B cell (primary cell): ENCODE data around the gene WNT1. TPM values are rescaled to one million over a fixed set of nuclear protein-coding genes. Genes with fewer than 3 reads are reported as not detected.

Source experiments
- ATAC-seq: fragments of 200-7000 bp; cut with Tn5 transposase; one replicate; pipeline ENCODE4 v1.10.0; 2021; ENCODE audit warnings: low read depth, mild to moderate bottlenecking, moderate number of reproducible peaks, moderate library complexity
- CTCF ChIA-PET: fragments of 350-600 bp; sonication (Branson Sonifier 250); formaldehyde crosslinking; loops from one replicate; lab custom pipeline; 2021; ENCODE audit warnings: antibody characterized with exemption, inconsistent platforms; lab: Charles Lee
- POLR2A ChIA-PET: fragments of 350-600 bp; sonication (Branson Sonifier 250); formaldehyde crosslinking; loops from one replicate; lab custom pipeline; 2021; ENCODE audit warnings: antibody characterized with exemption; lab: Charles Lee
- DNase-seq: peaks from one replicate; pipeline ENCODE4 v3.0.0; 2013
- H2AFZ ChIP-seq: 2 replicates; pipeline ENCODE4 v1.6.1; 2012; ENCODE audit warnings: mild to moderate bottlenecking, low read depth, low read length; ENCODE audit not compliant: insufficient read depth, poor library complexity, severe bottlenecking
- H3K27ac ChIP-seq, 2 donors: 1 replicate in 1 of 2; 2 replicates in 1 of 2; pipeline ENCODE4 v1.5.1; 2012 to 2013; ENCODE audit warnings: low read length in 2 of 2, mild to moderate bottlenecking in 2 of 2, moderate library complexity in 1 of 2
- H3K27me3 ChIP-seq, 4 experiments: fragments of 200-600 bp in 1 of 4; sonication (generic) in 1 of 4; replicated peaks in 1 of 4; 1 replicate in 2 of 4; 2 replicates in 2 of 4; pipeline versions ENCODE4 v1.6.1 to v1.7.0; 2013 to 2016; ENCODE audit warnings: low read length in 3 of 4, mild to moderate bottlenecking in 2 of 4, mixed read lengths in 1 of 4, moderate library complexity in 1 of 4; ENCODE audit not compliant: insufficient read depth in 4 of 4, control insufficient read depth in 3 of 4; ENCODE audit errors: control extremely low read depth in 1 of 4
- H3K36me3 ChIP-seq, 2 experiments: replicated peaks in 1 of 2; 1 replicate in 1 of 2; 2 replicates in 1 of 2; pipeline versions ENCODE4 v1.6.1 to v1.7.1; 2013; ENCODE audit warnings: low read length in 1 of 2; ENCODE audit not compliant: insufficient read depth in 2 of 2, control insufficient read depth in 1 of 2; ENCODE audit errors: control extremely low read depth in 1 of 2, extremely low read depth in 1 of 2
- H3K4me1 ChIP-seq, 2 donors: fragments of 200-600 bp in 1 of 2; sonication (generic) in 1 of 2; 1 replicate in 1 of 2; 2 replicates in 1 of 2; pipeline versions ENCODE4 v1.5.1 to v1.6.1; 2013 to 2017; ENCODE audit warnings: low read length in 2 of 2; ENCODE audit not compliant: control insufficient read depth in 2 of 2, insufficient read depth in 2 of 2
- H3K4me2 ChIP-seq: replicated peaks from 2 replicates; pipeline ENCODE3; 2012; ENCODE audit warnings: mild to moderate bottlenecking, low read depth, low read length; ENCODE audit not compliant: poor library complexity, severe bottlenecking
- H3K4me3 ChIP-seq, 5 experiments: fragments of 200-600 bp in 1 of 5; sonication (generic) in 1 of 5; 1 replicate in 3 of 5; 2 replicates in 2 of 5; pipeline versions ENCODE4 v1.5.1 to v1.7.0; 2011 to 2016; ENCODE audit warnings: low read length in 4 of 5, mild to moderate bottlenecking in 4 of 5, low read depth in 2 of 5, control low read depth in 1 of 5, moderate library complexity in 1 of 5; ENCODE audit not compliant: insufficient read depth in 1 of 5; ENCODE audit errors: control extremely low read depth in 1 of 5, extremely low read depth in 1 of 5
- H3K79me2 ChIP-seq: fragments of 200-600 bp; sonication (generic); one replicate; pipeline ENCODE4 v1.6.0; 2016; ENCODE audit warnings: low read length; ENCODE audit not compliant: control insufficient read depth, insufficient read depth
- H3K9ac ChIP-seq: fragments of 200-600 bp; sonication (generic); 2 replicates; pipeline ENCODE4 v1.6.1; 2017; ENCODE audit warnings: mild to moderate bottlenecking, low read length, moderate library complexity
- H3K9me3 ChIP-seq, 3 donors: one replicate each; pipeline versions ENCODE4 v1.6.1 to v1.7.1; 2013; ENCODE audit warnings: low read length in 2 of 3; ENCODE audit not compliant: control insufficient read depth in 2 of 3, insufficient read depth in 1 of 3; ENCODE audit errors: control extremely low read depth in 1 of 3
- H4K20me1 ChIP-seq: 2 replicates; pipeline ENCODE4 v1.6.0; 2012; ENCODE audit warnings: mild to moderate bottlenecking, low read length; ENCODE audit not compliant: insufficient read depth, control insufficient read depth, poor library complexity, severe bottlenecking
- H3K27ac Mint-ChIP-seq: one replicate; pipeline ENCODE4 v1.8.0; 2021; ENCODE audit warnings: mixed read lengths
- H3K27me3 Mint-ChIP-seq: one replicate; pipeline ENCODE4 v1.8.0; 2021; ENCODE audit warnings: mixed read lengths
- H3K4me1 Mint-ChIP-seq: one replicate; pipeline ENCODE4 v1.8.0; 2021; ENCODE audit warnings: mixed read lengths
- H3K4me3 Mint-ChIP-seq: one replicate; pipeline ENCODE4 v1.8.0; 2021; ENCODE audit warnings: mixed read lengths
- H3K9me3 Mint-ChIP-seq: one replicate; pipeline ENCODE4 v1.8.0; 2022; ENCODE audit warnings: mixed read lengths; ENCODE audit not compliant: insufficient read depth
- CTCF ChIP-seq: fragments of 200-600 bp; IDR thresholded peaks from one replicate; pipeline ENCODE4 v1.8.0; 2022; ENCODE audit warnings: antibody characterized with exemption, mild to moderate bottlenecking
- EZH2 ChIP-seq: IDR thresholded peaks from 2 replicates; pipeline ENCODE4 v1.6.1; 2012; ENCODE audit warnings: borderline replicate concordance, low read depth, mild to moderate bottlenecking, moderate library complexity, low read length; ENCODE audit not compliant: insufficient read depth, poor library complexity, severe bottlenecking
- WGBS: methylation state at CpG from one replicate; pipeline ENCODE4 v1.1.5; 2013; ENCODE audit warnings: missing lambda C conversion rate; ENCODE audit not compliant: insufficient coverage; 5-methylcytosine and 5-hydroxymethylcytosine counted together
- intact Hi-C: fragments of 100-400 bp; cut with micrococcal nuclease; formaldehyde crosslinking; loops from one replicate; pipeline ENCODE4 v1.10.0; 2022
- polyA plus RNA-seq: library from polyadenylated mRNA; depleted of rRNA; stranded (reverse); fragments of >200 nt; gene quantifications from 2 replicates; pipeline ENCODE4 v1.2.3, GENCODE V29; 2012
- total RNA-seq, 2 donors: library from RNA; stranded (reverse); fragments of 120-200 nt in 1 of 2; gene quantifications; 1 replicate in 1 of 2; 2 replicates in 1 of 2; pipeline versions ENCODE4 v1.2.3 to v1.2.4, GENCODE V29; 2013 to 2022

Gene WNT1
- total and polyA plus RNA-seq, 2 donors (not counting 1 experiment from before 2014, with no cell fraction given), result 0.55 TPM; not detected in 1

DNA sequence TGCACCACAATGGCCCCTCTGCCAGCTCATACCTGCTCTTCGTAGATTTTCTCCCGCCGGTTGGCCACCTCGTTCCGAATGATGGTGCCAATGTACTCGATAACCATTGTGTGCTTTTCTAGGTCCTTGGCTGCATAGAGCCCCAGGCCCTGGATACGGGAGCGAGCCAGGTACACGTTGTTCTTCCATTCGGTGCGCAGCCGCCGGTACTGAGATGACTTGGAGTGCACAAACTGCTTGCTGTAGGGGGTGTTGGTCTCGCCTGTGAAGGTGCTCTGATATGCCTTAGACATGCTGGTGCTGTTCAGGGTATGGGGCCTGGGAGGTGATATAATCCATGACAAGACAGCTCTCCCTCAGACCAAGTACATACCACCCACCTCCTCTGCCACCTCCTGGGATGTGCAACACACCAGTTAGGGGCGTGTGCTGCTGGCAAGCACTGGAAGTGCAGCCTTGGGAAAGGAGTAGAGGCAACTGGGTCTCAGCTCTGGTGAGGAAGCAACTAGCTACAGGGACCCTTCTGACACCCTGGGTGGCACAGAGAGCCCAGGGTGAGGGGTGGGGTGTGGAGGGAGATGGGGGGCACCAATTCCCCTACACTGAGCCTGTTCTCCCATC lies 44.5 kb downstream of the WNT1 start:
- H3K9me3 ChIP-seq, result no peaks in the 10 kb centered on the region
- H4K20me1 ChIP-seq, result no peaks in the 10 kb centered on the region
- H3K4me1 ChIP-seq, result peaks cover 11 to 14% of the 10 kb centered on the region in 2 donors
- H3K9me3 Mint-ChIP-seq, result no peaks in the 10 kb centered on the region
- peak overlapping the region; percentile 58 for H3K27ac Mint-ChIP-seq
- H3K4me3 Mint-ChIP-seq, result no peak overlapping the region
- no peak for DNase-seq
- intact Hi-C loops, result no loop called here
- peaks cover 16% of the 10 kb centered on the region for H3K4me1 Mint-ChIP-seq
- H2AFZ ChIP-seq, result no peak overlapping the region
- 96% methylated on average over 13 of the region's 15 CpGs for whole genome bisulfite sequencing
- no peaks in the 10 kb centered on the region for H3K27me3 ChIP-seq
- CTCF ChIA-PET, result interaction anchor here (0.7 to 1.0 kb wide), 2 partner anchors 21 to 42 kb away, joined by 3 read pairs; no protein-coding TSS in a partner anchor
- H3K36me3 ChIP-seq, result peaks cover 2 to 60% of the 10 kb centered on the region in 2 experiments
- no peaks in the 10 kb centered on the region for H3K27me3 Mint-ChIP-seq
- no peak overlapping the region for H3K4me3 ChIP-seq
- no peak for TF ChIP-seq CTCF
- no peak for TF ChIP-seq EZH2
- no peak overlapping the region for H3K27ac ChIP-seq
- ATAC-seq, result no peak
- H3K4me2 ChIP-seq, result no peak overlapping the region
- POLR2A ChIA-PET, result no interaction called here
- peaks cover 10% of the 10 kb centered on the region for H3K79me2 ChIP-seq
- no peak overlapping the region for H3K9ac ChIP-seq

- intact Hi-C loops, result no loop called here
- H3K4me1 ChIP-seq, result peaks cover 7 to 9% of the 10 kb centered on the region in 2 donors
- no peak overlapping the region for H3K4me2 ChIP-seq
- Mint-ChIP-seq H3K27me3 (no peaks in the 10 kb centered on the region), H3K9me3 (no peaks in the 10 kb centered on the region), H3K4me1 (peaks cover 10% of the 10 kb centered on the region), H3K27ac (no peak overlapping the region), H3K4me3 (no peak overlapping the region)
- no peaks in the 10 kb centered on the region for H4K20me1 ChIP-seq
- no peak for ATAC-seq
- WGBS, result no CpG with 5 or more reads among the region's 2 CpGs
- CTCF ChIA-PET, result interaction anchor here (1.0 to 2.2 kb wide), 3 partner anchors 27 to 41 kb away, joined by 3 to 6 read pairs (median 3); no protein-coding TSS in a partner anchor
- H3K4me3 ChIP-seq, result no peak overlapping the region
- H3K27me3 ChIP-seq, result no peaks in the 10 kb centered on the region
- no peaks in the 10 kb centered on the region for H3K9me3 ChIP-seq
- POLR2A ChIA-PET, result no interaction called here
- peaks cover 11% of the 10 kb centered on the region for H3K79me2 ChIP-seq
- no peak overlapping the region for H2AFZ ChIP-seq
- peaks cover 2 to 71% of the 10 kb centered on the region in 2 experiments for H3K36me3 ChIP-seq
- no peak for DNase-seq
- H3K27ac ChIP-seq, result no peak overlapping the region
- no peak overlapping the region for H3K9ac ChIP-seq
- no peak for TF ChIP-seq EZH2
- no peak for TF ChIP-seq CTCF
These were observed 45.7 kb downstream of the WNT1 start for GRCh38 chr12:49023812-49024211.
